Iris pigment epithelial cell (primary cell): Measurements from ENCODE around the gene TMIE.

Source experiments
- DNase-seq: peaks from one replicate; pipeline ENCODE4 v3.0.0-alpha.2; 2011; ENCODE audit warnings: low read depth

Gene TMIE

GRCh38 chr3:46709157-46709654 lies 8.0 kb downstream of the TMIE start:
- no peak for DNase-seq

- DNase-seq, result no peak
These were observed 8.5 kb downstream of the TMIE start for GRCh38 chr3:46709721-46710120.

GRCh38 chr3:46710229-46710628 lies 9.0 kb downstream of the TMIE start:
- DNase-seq, result no peak

DNA sequence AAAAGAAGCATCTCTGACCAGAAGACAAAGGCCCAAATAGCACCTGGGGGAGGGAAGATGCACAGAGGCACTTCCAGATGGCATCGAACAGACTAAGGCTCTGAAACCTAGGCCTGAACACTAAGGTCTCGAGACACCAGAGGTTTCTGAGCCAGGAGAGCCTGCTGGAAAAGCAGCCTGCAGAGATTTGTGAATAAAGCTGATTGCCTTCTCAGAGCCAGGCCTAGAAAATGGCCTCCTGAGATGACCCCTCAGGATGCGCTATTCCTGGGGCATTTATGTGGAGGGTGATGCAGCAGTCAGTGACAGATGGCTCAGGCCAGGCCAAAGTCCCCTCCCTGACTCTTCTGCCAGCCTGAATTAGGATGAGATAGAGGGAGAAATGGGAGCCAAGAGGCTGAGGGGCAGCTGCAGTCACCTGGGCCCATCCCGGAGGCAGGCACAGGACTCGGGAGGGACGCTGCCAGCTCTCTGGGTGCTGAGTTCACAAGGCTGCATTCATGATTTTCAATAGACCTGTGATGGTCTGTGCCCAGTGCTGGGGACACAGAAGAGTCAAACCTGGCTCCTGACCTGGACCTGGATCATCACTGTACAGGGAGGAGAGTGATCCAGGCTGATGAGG lies 9.6 kb downstream of the TMIE start:
- no peak for DNase-seq

DNA sequence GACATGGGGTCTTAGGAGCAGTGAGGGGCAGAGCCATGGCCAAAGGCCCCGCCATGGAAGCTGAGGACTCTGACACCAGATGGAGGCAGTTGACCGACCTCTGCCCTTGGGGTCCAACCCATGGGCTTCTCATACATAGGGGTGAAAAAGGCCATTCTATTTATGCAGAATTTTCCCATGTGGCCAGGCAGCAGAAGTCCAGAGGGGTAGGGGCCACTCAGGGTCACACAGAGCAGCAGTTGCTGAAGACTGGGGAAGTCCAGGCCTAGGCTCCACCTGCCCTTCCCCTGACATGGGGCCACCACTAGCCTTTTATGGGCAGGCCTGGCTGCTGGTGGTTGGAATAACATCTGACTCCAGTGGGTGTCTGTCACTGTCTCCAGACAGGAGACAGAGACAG lies 10.1 kb downstream of the TMIE start:
- no peak for DNase-seq

DNA sequence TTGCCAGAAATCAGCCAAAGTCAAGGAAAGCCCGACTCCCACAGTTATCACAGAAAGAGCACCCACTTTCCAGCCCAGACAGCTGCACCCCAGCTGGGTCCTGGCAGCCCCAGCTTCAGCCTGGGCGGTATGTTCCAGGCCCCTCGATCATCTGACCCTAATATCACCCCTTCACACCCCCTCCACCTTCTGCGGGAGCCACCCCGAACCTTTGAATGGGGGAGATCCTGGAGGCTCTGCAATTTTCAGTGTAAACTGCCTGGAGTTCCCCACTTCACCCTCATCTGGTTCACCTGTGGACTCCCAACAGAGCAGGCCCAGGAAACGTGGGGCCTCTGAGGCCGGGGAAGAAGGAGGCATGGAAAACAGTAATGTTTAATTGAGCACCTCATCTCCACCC lies 10.6 kb downstream of the TMIE start:
- no peak for DNase-seq

GRCh38 chr3:46712191-46713049 lies 11.2 kb downstream of the TMIE start:
- DNase-seq, result no peak

- no peak for DNase-seq
These were observed 12.1 kb downstream of the TMIE start for GRCh38 chr3:46713050-46713897.

- DNase-seq, result no peak
These were observed 12.8 kb downstream of the TMIE start for GRCh38 chr3:46713898-46714552.

DNA sequence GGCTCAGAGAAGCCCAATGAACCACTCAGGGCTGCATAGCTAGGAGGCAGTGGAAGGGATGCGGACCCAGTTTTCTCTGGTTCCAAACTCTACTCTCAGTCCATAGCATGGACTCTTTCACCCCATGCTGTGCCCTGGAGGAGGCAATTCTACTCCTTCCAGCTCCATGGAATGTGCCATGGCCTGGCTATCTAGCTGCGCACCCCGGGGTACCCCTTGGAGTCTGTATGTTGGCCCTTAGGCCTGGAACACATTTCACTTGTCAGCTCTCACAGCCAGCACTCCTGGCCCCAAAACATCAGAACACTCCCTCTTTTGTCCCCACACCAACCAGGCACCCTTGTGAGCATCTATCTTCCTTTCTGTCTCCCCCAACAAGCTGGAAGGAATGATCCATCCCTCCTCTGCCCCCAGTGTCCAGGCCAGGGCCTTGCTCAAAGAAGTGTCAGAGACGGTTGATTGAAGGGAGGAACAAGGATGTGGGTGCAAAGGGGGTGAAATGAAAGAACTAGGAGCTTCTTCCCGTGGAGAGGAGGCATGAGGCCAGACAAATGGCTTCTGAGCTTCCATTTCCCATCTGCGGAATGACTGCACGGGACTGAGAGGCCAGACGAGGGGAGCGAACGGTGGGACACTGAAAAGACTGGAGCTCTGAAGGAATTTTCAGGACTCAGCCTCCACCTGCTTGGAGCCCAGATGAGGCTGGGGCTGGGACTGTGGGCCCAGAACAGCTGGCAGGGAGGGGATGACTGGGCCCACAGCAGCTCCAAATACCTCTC lies 13.7 kb downstream of the TMIE start:
- DNase-seq, result no peak

GRCh38 chr3:46715507-46716175 lies 14.4 kb downstream of the TMIE start:
- no peak for DNase-seq

DNA sequence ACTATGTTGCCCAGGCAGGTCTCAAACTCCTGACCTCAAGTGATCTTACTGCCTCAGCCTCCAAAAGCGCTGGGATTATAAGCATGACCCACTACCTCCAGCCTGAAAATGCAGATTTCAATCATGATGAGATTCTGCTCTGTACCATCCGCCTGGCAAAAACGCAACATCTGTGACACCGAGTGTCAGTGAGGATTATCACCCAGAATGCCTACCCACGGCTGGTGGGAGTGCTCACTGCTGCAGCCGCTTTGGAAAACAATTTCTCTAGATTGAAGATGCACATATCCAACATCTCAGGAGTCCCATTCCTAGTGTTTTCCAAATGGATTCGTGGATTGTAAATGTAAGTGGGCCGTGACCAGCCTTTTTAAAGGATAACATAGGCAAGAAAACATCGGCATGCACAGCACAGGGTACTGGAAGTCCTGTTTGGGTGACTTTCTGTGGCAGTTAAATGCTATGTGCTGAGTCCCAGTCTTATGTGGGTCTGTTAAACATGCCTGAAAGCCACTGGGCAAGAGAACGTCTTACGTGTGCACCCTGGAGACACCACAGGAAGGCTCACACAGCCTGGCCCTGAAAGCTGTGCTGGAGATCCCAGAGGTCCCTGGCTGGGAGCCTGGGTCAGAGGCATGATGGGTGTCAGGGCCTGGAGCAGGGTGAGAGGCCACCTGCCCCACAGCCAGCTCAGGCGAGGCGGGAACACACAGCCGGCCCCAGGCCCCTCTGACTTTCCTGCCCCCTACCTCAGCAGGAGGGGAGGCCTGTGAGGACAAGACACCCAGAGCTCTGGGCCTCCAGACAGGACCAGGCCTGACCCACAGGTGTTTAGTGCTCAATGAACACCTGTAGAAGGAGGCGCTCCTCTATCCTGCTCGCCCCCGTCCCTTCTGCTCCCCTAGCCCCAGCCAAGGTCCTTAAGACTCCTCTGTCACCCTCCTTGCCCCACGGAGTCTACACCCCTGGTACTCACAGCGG lies 15.6 kb downstream of the TMIE start:
- no peak for DNase-seq

GRCh38 chr3:46717447-46718231 lies 16.4 kb downstream of the TMIE start, which contains the start of gene PRSS50:
Gene PRSS50 (minus strand): TSS chr3:46717869. CDS start chr3:46717824, 45 bp downstream.
- no peak for DNase-seq

- DNase-seq, result no peak
These were observed 17.9 kb downstream of the TMIE start for GRCh38 chr3:46719044-46719565.

DNA sequence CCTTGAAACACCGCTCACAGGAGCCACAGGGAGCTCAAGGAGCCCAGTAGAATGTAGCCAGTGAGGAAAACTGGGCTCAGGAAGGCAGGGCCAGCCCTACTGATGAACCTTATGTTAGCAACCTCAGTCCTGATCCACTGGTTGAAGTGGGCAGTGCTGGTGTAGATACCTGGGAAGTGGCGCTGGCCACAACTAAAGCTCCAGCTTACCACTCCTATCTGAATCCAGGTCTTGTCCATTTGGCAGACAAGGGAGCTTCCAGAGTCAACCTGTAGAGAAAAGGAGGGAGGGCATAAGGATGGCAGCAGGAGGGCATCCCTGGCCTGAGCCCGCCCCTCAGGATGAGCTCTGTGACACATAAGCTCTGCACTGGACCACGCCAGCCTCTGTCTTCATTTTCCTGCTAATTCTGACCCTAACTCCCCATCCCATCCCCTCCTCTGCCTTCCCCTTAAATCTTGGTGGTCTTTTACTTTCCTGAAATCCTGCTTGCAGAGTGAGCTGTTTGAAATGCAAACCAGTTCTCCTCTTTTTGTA lies 18.6 kb downstream of the TMIE start:
- DNase-seq, result no peak

- DNase-seq, result no peak
These were observed 19.8 kb downstream of the TMIE start for GRCh38 chr3:46721009-46721408.

- DNase-seq, result no peak
These were observed 21.3 kb downstream of the TMIE start for GRCh38 chr3:46722443-46722842.

DNA sequence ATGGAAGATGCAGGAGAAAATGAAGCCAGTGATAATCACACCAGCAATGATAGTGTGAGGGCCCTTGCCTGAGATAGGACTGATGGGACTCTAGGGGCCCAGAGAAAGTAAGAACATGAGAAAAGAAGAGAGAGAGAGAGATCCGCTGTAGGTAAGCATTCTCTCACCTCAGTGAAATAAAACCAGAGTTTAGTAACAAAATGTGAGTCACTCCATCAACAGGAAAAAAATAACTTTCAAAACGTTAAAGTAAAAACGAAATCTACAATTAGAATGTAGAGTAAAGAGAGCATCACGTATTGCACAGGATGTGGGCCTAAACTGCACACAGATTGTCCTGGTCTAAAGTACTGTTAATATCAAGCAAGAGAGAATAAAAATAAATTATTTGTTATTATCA lies 23.2 kb downstream of the TMIE start:
- no peak for DNase-seq
